HG03097 (cell line): ENCODE data around the gene APOBEC4.

Experiments used
- ATAC-seq: cut with Tn5 transposase; IDR thresholded peaks from one replicate; pipeline ENCODE4 v1.9.1; 2021; ENCODE audit not compliant: unreplicated experiment, low FRiP score

APOBEC4 gene

DNA sequence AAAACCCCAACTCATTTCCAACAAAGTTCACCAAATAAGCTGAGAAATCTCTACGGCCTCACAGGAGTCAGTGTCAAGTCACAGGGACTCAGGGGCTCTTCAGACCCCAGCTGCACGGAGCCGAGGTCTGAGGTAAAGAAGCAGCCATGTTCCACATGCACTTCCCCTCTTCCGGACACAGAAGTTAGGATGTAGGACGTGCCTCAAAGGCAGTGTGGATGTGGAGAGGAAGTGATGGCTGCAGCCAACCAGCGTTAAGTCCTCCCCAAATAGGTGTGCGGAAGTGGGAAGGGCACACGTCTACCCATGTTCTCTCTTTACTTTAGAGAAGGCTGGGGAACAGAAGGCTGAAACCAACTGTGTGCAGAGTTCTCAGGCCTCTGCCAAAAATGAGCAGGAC is 48.3 kb downstream of the APOBEC4 start:
- no peak for ATAC-seq

DNA sequence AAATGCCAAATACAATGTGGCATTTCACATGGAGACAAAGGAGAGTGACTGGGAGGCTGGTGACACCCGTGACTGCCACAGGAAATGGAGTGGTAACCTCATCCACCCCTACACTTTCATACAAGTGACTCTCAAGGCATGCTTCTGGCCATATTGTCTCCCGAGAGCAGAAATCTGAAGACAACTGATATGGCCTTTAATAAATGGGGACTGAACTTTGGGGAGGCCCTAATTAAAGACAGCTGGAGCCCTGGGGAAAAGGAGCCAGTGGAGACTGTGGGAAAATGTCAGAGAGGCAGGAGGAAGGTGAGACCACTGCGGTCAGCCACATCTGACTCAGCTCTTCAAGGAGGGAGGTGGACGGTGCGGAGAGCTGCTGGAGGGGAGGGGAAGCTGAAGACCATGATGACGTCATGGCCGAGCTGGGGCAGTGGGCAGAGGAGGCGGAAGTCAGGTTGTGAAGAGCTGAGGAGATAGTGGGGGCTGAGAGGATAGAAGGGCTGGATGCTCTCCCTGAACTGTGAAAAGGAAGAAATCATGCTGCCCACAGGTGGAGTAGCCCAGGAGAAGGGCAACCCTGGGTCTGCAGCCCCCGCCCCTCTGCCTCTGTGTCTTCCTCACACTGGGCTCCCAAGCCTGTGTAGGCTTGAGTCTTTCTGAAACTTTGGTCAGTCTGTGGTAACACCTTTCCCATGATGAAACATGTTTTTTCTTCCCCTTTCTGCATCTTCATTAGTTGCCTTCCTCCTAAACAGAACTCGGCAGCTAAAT is 48.9 kb downstream of the APOBEC4 start:
- no peak for ATAC-seq

DNA sequence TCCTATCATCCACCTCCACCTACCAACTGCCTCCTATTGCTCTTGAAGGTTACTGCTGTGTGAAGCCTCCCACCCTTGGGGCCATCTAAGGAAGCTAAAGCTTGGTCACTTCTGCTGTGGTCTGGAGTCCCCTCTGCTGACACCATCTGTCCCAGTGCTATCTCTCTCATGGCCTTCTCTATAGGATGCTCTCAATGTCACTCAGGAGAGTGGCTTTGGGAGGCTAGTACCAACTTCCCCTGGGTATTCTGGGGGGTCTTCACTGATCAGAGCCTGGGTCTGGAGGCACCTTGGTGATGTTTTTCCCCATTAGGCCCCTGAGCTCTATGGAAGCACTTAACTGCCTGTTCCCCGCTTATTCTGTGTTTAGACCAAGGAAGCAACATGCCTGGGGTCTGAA is 50.6 kb downstream of the APOBEC4 start:
- ATAC-seq = no peak

DNA sequence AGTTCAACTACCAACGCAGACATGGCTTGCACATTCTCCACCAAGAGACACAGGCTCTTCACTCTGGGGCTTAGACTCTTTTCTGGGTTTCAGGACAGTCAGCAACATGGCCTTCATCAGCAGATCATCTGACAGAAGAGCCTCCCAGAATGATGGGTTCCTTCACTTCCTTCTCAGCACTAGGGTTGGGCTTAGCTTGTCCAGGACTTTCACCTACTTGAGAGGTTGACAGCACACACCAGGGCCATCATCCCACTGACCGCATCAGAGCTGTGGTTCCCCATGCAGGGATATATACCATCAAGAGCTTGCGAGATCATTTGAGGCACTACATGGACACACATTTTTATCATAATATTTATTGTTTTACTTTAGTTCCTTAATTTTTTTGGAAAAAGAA is 52.5 kb downstream of the APOBEC4 start:
- ATAC-seq = no peak

DNA sequence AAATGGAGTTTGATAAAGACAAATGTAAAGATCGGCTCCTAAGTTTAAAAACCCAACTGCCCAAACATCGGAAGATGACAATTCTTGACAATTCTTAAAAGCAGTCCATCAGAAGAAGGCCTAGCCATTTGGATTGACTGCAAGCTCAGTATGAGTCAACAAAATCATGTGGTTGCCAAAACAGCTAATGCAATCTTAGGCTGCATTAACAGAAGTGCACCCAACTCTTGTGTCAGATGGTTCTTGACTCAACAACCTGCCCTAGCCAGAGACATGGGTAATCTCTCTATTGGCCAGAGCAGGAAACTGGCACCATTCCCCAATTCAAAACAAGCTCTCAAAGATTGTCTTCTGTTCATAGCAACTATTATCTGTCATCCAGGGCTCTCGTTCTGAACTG is 53.0 kb downstream of the APOBEC4 start:
- no peak for ATAC-seq

- ATAC-seq = no peak
These were observed 54.7 kb downstream of the APOBEC4 start for GRCh38 chr1:183598386-183598785.

DNA sequence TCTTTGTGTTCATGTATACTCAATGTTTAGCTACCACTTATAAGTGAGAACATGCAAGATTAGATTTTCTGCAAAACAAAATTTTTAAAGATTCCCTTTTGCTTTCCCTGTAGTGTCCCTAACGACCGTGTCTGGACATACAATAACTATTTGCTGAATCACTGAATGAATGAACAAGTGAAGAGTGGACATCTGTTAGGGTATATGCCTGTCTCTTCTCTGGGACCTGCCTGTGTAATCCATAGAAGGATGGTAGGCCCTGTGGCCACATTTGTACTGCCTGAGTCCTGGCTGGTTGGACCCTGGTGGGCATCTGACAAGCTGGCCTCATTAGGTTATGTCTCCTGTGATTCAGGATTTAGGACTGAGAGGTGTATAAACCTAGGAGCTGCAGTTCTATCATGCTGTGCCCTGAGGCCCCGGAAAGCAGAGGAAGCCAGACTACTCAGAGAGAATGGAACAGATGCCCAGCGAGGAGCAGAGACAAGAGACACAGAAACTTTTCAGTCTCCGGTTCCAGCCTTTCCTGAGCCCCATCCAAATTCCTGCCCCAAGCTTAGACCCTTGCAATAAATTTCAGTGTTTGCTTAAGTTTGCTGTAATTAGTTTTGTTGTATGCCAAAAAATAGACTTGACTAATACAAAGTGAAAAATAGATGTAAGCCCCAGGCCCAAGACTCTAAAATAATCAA is 55.3 kb downstream of the APOBEC4 start:
- ATAC-seq = no peak

GRCh38 chr1:183596500-183596899 is 56.6 kb downstream of the APOBEC4 start:
- ATAC-seq = no peak
